ENCODE results near the gene NOG.

The NOG gene

DNA sequence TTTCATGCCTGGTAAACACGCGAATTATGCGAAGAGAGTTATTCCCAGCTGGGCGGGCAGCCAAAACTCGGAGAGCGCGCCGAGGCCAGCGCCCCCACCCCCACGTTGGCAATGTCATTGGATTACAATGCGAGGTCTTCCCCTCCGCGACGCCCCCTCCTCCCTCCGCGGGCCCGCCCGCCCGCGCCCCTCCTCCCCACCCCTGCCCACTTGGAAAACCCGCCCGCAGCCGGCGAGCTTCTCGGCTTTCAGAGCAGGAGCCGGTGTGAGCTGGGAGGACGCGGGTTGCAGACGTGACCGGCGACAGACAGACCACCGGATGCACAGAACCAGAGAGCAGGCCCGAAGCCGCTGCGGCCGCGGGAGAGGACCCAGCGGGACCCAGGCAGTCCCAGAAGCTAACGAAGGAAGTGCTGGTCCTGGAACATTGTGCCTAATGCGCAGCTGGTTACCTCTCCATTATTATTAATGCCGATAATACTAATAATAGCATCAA, 4.0 kb downstream of the NOG start:
- peak; percentile 27 for DNase-seq (ENCODE audit: low read depth)

DNA sequence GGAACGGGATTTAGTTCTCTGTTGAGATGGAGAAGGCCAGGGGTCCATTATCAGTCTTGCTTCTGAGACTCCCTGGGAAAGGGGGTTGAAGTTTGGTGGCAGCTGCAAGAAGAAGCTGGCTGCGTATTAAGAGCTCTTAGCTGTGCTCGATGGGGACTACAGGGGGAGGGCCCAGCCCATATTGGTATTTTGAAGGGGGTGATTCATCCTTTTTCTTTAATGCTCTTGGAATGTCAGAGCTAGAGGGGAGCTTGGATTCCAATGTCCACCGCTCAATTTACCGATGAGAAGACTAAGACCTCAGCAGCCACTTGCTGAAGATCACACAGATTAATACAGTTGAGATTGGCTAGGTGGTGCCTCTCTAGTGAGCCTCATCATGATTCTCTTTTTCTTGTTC, 5.0 kb downstream of the NOG start:
- peak; percentile 77 for DNase-seq (ENCODE audit: low read depth)

DNA sequence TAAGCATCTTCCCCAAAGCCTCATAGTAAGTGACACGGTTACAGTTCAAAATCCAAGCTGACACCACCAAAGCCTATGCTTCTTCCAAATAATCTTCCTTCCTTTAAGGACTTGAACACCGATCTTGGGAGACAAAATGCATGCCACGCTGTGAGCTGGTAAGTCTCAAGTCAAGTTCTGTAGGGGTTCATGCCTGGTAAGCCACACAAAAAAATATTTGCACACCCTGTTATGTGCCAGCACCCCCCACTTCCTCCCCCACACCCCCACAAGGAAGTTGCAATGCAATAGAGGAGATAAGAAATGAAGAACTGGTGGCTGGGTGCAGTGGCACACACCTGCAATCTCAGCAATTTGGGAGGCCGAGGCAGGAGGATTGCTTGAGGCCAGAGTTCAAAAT, 5.6 kb downstream of the NOG start:
- no peak for DNase-seq (ENCODE audit: low read depth)

DNA sequence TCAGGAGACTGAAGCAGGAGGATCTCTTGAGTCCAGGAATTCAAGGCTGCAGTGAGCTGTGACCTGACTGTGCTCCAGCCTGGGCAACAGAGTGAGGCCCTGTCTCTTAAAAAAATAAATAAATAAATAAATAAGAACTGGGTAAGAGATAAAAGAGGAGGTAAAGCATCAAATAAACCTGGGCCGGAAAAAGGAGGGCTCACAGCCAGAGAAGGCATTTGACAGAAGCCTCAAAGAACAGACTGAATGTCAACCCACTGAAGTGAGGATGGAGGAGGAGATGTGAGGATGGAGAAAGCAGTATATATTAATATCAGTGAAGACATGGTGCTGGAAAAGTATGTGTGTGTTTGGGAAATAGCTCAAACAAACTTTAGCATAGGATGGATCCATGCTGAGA, 6.1 kb downstream of the NOG start:
- DNase-seq (ENCODE audit: low read depth), result no peak

DNA sequence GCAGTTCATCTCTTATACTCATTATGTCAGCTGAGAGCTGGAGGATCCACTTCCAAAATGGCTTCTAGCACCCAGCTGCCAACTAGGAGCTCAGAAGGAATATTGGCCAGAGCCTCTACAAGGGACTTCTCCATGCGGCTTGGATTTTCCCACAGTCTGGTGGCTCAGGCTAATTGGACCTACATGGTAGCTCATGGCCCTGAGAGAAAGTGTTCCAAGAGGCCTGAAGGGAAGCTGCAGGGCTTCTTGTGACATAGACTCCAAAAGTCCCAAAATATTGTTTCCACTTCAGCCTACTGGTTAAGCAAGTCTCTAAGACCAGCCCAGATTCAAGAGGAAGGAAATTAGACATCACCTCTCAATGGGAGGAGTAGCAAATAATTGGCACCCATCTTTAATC, 6.8 kb downstream of the NOG start:
- DNase-seq (ENCODE audit: low read depth), result no peak

DNA sequence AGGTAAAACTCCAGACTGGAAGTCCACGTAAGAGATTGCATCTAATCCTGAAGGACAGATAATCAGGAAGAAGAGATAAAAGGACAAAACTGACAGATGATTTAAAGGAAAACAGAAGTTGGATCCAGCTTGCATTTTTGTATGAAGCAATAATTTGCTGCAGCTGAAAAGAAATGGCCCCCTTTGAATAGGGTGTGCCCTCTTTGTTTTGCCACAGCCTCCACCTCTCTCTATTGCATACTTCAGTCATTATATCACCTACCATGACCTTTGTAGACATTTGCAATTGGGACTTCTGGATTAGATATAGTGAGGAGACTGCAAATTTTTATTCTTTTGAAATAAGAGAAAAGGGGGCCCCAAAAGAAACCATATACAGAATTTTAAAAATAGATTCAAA, 8.1 kb downstream of the NOG start:
- no peak for DNase-seq (ENCODE audit: low read depth)

DNA sequence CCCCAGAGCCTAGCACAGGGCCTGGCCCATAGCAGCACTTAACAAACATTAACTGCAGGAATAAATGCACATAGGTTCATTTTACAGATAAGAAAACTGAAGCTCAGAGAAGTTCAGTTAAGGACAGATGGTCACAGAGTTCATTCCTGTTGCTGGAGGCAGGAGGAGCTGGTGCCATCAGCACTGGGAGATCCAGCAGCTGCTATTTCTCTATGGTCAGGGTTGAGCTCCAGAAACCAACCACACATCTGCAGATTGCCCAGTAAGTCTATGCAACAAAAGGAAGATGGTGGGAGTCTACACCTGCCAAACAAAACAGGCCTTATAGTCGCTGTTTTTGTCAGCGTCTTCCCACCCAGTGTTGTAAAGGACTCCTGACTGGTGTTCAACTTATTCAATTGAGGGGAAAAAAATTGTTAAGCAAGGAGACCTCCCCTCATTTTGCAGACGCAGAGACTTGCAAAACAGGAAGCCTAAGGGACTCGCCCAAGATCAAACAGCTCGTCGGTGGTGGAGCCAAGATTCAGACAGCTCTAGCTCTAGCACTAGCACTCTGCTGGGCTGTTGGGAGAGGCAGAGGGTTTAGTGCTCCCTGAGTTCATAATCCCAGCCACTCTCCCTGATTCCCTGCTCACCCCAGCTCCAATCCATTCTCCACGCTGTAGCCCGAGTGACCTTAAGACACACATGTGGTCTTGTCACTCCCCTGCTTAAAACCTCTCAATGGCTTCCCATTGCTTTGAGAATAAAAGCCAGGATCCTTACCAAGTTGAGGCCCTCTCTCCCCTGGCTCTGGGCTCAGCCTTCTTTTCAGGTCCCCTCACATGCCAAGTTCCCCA, 9.0 kb downstream of the NOG start:
- no peak for DNase-seq (ENCODE audit: low read depth)

DNA sequence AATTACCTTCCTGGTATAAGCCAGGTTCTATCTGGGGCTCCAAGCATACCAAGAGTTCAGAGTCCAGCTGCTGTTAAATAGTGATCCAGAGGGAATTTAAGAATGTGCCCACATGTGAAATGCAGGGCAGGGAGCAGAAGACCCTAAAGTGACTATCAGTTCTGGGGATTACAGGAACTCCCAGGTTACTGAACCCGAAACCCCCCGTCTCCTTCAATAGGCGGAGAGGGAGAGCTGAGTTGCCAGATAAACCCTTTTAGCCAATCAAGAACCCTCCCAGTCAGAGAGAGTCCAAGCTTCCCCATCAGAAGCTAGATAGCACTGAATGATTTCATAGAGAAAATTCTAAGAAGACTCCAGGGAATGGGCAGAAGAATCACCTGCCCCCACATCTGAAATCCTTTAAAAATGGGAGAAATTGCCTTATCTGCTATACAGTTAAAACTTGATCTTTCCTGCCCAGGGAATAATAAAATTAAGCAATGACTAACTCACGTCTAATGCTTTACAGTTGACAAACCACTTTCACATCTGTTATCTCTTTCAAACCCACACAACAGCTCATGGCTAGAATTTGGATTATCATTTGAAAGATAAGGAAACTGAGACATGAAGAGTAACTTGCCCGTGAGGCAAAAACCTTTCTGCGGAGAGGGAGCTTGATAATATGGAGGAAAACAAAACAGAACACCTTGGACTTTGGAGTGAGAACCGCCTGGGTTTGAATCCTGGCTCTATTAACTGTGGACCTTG, 10.2 kb downstream of the NOG start:
- DNase-seq (ENCODE audit: low read depth), result no peak

DNA sequence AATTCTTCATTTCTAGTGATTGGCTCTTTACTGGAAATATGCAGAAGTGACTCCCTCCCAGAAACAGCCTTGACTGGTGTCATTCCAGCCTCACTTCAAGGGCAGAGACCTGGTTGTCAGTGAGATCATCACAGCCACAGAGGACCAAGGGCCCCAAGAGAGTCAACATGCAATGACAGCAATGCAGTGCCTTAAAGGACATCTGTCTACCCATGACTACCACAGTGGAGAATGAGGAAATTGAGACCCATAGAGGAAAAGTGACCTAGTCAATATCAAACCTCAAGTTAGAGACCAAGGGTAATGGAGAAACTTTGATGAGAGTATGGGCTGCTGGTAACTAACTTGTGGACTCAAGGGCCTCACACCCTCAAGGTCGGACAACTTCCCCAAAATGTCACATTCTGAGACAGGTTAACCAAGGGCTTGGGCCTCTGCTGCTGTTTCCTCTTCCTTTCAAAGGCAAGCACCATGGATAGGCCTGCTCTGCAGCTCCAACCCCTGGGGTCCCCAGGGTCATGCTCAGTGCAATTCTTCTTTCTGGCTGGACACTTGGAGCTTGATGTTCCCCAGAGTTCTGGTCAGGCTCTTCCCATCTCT, 11.3 kb downstream of the NOG start:
- DNase-seq (ENCODE audit: low read depth), result no peak

DNA sequence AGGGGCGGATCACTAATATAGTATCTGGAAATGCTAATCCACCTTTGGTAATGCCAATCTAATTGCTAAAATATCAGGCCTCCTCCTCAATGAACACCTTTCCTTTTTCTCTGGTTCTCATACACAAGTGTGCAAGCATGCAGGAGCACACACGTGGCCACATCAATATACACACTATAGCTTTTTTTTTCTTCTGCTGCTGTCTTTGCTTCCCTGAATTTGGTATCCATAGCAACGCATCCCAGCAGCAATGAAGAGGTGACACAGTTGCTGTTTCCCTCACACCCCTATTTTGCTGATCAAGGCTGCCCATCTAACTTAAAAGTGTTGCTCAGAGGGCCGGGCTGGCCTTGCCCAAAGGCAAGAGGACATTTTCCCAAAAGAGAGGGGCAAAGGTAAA, 15.4 kb downstream of the NOG start:
- no peak for DNase-seq (ENCODE audit: low read depth)

DNA sequence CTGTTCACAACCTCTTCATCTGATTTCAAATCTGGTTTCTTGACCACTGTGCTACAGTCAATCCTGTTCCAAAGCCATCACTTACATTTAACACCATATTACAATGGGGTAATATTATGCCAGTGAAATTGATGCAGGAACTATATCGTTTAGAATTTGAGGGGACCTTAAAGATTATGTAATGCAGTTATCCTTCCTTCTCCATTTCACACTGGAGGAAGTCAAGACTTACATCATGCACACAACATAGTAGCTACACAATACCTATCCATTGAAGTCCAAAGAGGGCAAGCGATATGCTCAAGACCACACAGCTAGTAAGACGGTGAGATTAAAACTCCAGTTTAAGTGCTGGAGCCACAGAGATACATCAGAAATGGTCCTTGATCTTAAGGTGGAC, 16.8 kb downstream of the NOG start:
- DNase-seq (ENCODE audit: low read depth), result no peak

DNA sequence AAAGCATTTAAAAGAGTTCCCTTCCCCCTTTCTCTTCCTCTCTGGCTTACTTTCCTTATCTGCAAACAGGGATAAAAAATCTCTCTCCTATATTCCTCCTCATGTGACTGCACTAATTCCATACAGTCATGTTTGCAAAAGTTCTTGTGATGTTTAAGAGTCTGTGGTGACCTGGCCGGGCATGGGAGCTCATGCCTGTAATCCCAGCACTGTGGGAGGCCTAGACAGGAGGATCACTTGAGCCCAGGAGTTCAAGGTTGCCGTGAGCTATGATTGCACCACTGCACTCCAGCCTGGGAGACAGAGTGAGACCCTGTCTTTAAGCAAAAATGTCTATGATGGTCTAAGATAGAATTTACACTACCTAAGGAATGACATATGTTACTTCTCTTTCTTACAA, 19.6 kb downstream of the NOG start:
- DNase-seq (ENCODE audit: low read depth), result no peak

DNA sequence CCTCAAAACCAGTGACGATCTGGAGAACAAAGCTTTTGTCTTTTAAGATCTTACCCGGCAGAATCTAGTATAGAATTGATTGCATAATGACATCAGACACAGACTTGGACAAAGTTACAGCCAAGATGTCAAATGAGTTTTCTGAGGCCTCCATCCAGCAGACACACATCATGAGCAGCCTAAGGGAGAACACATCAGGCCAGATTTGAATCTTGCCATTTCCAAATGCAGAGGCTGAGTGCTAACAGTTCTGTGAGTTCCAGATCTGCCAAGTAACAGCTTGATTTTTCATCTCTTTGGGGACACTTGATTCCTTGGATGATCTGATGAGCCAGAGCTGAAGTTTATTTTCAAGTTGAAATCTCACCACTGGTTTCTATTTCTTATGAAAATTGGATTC, 21.0 kb downstream of the NOG start:
- no peak for DNase-seq (ENCODE audit: low read depth)

DNA sequence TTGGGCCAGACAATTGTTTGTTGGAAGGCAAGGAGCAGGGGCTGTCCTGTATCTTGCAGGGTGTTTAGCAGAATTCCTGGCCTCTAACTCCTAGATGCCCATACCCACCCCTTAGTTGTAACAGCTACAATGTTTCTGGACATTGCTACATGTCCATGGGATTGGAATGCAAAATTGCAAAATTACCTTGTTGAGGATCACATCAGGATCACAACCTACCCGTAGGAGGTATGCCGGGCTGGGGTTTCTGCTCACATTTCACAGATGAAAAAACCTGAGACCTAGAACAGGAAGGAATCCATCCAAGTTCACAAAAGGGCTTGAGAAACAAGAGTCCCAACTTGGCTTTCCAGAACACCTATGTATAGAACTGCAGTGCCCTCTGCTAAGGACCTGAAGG, 22.7 kb downstream of the NOG start:
- no peak for DNase-seq (ENCODE audit: low read depth)

DNA sequence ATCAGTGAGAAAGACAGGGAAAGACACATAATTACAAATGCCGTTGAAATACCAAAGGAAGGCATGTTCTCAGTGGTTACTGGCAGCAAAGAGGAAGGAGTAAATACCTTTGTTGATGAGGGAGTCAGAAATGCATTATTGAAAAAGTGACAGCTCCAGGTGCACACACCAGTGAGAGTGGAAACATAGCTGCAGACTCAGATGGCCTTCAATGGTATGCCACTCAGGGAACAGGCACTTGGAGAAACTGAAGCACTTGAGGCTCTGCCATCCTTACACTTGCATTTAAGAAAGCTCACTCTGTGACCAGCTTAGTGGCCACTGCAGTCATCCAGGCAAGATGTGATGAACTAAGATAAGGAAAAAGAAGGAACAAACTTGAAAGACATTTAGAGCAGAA, 29.9 kb downstream of the NOG start:
- DNase-seq (ENCODE audit: low read depth), result no peak

DNA sequence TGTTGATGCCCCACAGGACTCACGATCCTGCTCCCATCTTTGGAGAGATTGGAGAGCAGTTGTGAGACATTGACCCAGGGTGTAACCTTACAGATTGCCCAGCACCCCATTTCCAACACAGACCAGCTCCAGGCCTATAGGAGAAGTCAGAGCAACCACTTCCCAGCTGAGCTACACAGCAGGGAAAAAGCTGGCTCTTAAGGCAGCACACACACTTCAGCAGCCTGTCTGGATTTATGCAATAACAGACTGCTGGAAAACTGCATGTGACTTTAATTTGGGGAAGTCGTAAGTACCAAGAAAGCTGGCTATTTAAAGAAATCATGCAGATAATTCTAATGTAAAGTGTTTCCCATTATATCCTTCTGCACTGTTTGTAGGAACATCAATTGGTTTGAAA, 30.8 kb downstream of the NOG start:
- DNase-seq (ENCODE audit: low read depth), result no peak

DNA sequence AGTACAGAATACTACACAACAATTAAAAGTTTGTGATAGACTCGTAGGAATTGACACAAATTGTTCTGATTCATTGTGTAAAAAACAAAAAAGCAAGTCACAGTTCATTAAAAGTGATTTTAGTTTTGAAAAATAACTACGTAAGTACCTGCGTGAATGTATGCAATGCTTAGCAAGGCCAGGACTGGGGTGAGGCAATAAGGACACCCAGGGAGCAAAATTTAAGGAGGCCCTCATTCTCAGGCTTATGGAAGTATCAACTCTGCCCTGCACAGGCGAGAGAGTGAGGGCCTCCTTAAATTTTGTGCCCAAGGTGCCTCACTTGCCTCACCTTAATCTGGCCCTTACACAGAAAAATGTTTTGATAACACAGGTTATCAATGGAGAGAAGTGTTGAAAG, 31.4 kb downstream of the NOG start:
- no peak for DNase-seq (ENCODE audit: low read depth)

DNA sequence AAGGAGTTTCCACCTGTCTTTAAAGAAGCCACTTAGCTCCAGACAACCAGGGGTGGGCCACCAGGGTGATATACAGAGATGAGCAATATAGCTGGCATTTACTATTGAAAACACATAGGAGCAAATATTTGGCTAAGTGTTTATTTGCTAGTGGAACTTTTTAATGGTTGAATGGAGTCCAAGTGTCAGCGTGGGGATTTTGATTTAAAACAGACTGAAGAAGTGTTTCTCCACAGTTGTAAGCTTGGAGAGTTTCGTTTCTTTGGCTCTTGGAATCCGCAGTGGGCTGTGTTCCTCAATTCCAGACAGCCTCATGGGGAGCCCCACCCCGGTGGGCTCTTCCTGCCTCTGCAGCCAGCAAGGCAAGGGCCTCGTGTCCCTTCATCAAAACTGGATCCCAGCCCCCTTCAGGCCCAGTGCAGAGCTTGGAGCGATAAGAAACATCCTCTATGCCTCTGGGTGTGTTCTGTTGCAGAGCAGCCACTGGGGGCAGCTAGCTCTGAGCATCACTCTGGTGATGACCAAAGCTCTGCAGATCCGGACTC, 36.1 kb downstream of the NOG start:
- no peak for DNase-seq (ENCODE audit: low read depth)

DNA sequence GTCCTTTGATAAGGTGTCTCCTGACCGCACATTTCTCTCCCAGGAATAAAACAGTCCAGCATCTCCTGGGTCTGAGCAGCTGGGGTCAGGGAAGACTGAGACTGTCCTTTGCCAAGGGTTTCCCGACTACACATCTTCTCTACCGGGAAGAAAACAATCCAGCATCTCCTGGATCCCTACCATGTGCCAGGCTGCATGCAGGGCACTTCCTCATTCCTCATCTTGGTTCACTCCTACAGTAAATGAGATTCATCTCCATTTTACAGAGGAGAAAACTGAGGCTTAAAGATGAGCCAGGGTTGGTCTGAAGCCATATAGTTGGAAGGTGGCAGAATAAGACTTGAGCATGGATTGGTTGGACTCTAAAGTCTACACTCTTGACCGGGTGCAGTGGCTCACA, 36.7 kb downstream of the NOG start:
- no peak for DNase-seq (ENCODE audit: low read depth)

DNA sequence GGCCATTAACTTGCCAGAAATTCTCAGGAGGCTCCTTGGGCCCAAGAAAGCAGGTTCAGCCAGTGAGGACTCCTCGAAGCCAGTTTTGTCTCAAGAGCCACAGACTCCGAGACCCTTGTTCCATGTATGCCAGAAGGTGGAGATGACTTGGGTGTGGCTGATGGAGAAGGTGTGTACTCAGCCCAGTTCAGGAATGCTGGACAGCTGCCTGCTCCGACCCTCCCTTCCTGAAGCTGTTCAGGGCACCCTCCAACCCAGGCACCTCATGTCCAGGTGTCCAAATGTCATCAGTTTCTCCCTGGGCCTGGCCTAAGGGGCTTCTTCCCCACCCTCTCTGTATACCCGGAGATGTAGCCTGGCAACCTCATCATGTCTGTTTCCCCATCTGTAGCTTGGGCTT, 40.2 kb downstream of the NOG start:
- DNase-seq (ENCODE audit: low read depth), result no peak

DNA sequence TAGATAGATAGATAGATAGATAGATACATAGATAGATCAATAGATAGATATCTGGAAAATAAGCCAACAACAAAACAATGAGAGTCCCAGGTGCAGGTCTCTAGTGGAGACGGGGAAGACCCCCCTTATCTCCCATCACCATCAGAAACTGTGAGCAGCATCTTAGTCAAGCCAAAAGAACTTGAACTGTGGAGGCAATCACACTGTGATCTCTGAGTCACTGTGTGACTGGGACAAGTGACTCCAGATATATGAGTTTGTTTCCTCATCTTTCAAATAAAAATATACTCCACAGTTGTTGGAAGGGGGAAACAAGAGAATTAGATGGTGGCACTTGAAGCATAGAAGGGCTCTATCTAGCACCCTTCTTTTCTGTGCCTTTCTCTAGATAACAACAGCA, 42.1 kb downstream of the NOG start:
- no peak for DNase-seq (ENCODE audit: low read depth)

DNA sequence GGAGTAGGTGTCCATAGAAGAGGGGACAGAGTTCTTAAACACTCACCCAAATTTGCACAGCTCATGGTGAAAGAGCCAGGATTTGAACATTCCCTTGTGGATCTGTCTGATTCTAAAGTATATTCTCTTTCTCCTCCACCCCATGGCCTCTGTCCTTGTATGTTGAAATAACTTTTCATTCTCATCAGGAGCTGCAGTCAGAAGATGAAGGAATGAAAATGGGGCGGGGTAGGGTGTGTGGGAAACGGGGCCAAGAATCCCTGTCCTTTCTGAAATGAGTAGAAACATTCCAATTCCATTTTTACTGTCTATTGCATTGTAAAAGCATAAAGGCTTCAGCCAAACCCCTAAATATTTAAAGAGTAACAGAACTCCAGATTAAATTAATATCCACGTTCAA, 42.8 kb downstream of the NOG start:
- no peak for DNase-seq (ENCODE audit: low read depth)

DNA sequence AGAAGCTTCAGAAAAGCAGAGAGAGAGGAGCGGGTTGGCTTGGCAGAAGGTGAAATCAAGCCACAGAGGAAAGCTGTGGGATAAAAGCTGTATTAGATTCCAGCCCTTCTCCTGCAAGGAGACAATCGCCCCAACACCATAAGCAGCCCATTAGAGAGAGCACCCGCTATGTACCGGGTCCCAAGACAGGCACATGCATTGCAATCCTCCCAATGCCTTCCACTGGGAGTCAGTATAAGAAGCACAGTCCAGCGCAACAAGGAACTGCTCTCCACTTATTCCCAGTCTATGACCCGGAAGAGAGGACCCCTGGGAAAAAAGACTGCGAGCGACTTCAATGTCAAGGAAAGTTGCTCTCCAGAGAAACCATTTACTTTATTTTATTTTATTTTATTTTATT, 43.8 kb downstream of the NOG start:
- DNase-seq (ENCODE audit: low read depth), result no peak

All from HS-27A (cell line).